MM.1S (cell line): ENCODE data around the gene ZFAND6.
"Not testable (repeated sequence)": the region's sequence is repeated elsewhere in the genome, so short reads cannot be mapped to it uniquely, and the experiment has no call there.

Source experiments
- DNase-seq: peaks from one replicate; pipeline ENCODE4 v3.0.0-alpha.2; 2015
- H2AFZ ChIP-seq: fragments of 300-600 bp; sonication (generic); 2 replicates; pipeline ENCODE4 v1.6.0; 2016; ENCODE audit warnings: antibody characterized with exemption, low read length
- H3F3A ChIP-seq: fragments of 300-600 bp; sonication (generic); 2 replicates; pipeline ENCODE4 v1.6.1; 2016; ENCODE audit warnings: mild to moderate bottlenecking, antibody characterized with exemption, low read length, moderate library complexity, mixed read lengths; ENCODE audit not compliant: insufficient read depth
- H3K27ac ChIP-seq: fragments of 300-600 bp; sonication (generic); 2 replicates; pipeline ENCODE4 v1.5.1; 2016; ENCODE audit warnings: mild to moderate bottlenecking, low read length
- H3K27me3 ChIP-seq: fragments of 300-600 bp; sonication (generic); replicated peaks from 2 replicates; pipeline ENCODE4 v1.6.0; 2016; ENCODE audit warnings: low read length; ENCODE audit not compliant: insufficient read depth
- H3K36me3 ChIP-seq: fragments of 300-600 bp; sonication (generic); replicated peaks from 2 replicates; pipeline ENCODE4 v1.6.1; 2016; ENCODE audit warnings: mild to moderate bottlenecking, low read length, mixed read lengths; ENCODE audit not compliant: insufficient read depth
- H3K4me1 ChIP-seq: fragments of 300-600 bp; sonication (generic); 2 replicates; pipeline ENCODE4 v1.6.1; 2016; ENCODE audit warnings: low read length, mixed read lengths
- H3K4me2 ChIP-seq: fragments of 300-600 bp; sonication (generic); 2 replicates; pipeline ENCODE4 v1.6.0; 2016; ENCODE audit warnings: low read depth, low read length
- H3K4me3 ChIP-seq: fragments of 300-600 bp; sonication (generic); 2 replicates; pipeline ENCODE4 v1.5.1; 2016; ENCODE audit warnings: low read length, mixed read lengths
- H3K79me2 ChIP-seq: fragments of 300-600 bp; sonication (generic); 2 replicates; pipeline ENCODE4 v1.6.1; 2016; ENCODE audit warnings: mixed run types, low read length, mixed read lengths
- H3K9ac ChIP-seq: fragments of 300-600 bp; sonication (generic); 2 replicates; pipeline ENCODE4 v1.6.1; 2016; ENCODE audit warnings: low read length, mixed read lengths
- H3K9me2 ChIP-seq: fragments of 300-600 bp; sonication (generic); replicated peaks from 2 replicates; pipeline ENCODE4 v1.6.1; 2016; ENCODE audit warnings: mild to moderate bottlenecking, low read length, mixed read lengths; ENCODE audit not compliant: insufficient read depth
- H3K9me3 ChIP-seq: fragments of 300-600 bp; sonication (generic); replicated peaks from 2 replicates; pipeline ENCODE4 v1.6.1; 2016; ENCODE audit warnings: mild to moderate bottlenecking, low read length, mixed read lengths; ENCODE audit not compliant: insufficient read depth
- H4K20me1 ChIP-seq: fragments of 300-600 bp; sonication (generic); 2 replicates; pipeline ENCODE4 v1.6.1; 2016; ENCODE audit warnings: mild to moderate bottlenecking, low read length, moderate library complexity, mixed read lengths; ENCODE audit not compliant: insufficient read depth
- EZH2 ChIP-seq: fragments of 300-600 bp; sonication (generic); optimal IDR thresholded peaks from 2 replicates; pipeline ENCODE3; 2017; ENCODE audit warnings: low read depth, mild to moderate bottlenecking, antibody characterized with exemption, low read length, mixed read lengths
- EZH2phosphoT487 ChIP-seq: fragments of 300-600 bp; sonication (generic); IDR thresholded peaks from 2 replicates; pipeline ENCODE4 v1.6.1; 2018; ENCODE audit warnings: antibody characterized with exemption, low read length
- TF ChIP-seq, protein P1 (sequence below): fragments of 300-600 bp; sonication (generic); IDR thresholded peaks from 2 replicates; pipeline ENCODE4 v1.5.1; 2016; ENCODE audit warnings: antibody characterized with exemption, low read length, mixed read lengths

The ZFAND6 gene

DNA sequence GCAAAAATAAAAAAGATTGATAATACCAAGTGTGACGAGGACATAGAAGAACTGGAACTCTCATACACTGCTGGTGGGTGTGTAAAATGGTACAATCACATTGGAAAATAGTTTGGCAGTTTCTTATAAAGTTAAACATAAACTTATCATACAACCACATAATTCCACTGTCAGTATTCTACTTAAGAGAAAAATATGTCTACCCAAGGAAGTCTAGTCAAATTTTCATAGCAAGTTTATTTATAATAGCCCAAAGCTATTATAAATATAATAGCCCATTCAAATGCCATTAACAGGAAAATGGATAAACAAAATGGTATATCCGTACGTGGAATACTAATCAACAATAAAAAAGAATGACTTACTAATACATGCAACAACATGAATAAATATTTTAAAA is 47.9 kb upstream of the ZFAND6 start:
- H3K4me2 ChIP-seq, result no peak overlapping the region
- H3K4me3 ChIP-seq, result no peak overlapping the region
- no peak overlapping the region for H2AFZ ChIP-seq
- H3F3A ChIP-seq, result no peaks in the 10 kb centered on the region
- TF ChIP-seq EZH2phosphoT487 (no peak), EZH2 (no peak)
- TF ChIP-seq, protein P1, sequence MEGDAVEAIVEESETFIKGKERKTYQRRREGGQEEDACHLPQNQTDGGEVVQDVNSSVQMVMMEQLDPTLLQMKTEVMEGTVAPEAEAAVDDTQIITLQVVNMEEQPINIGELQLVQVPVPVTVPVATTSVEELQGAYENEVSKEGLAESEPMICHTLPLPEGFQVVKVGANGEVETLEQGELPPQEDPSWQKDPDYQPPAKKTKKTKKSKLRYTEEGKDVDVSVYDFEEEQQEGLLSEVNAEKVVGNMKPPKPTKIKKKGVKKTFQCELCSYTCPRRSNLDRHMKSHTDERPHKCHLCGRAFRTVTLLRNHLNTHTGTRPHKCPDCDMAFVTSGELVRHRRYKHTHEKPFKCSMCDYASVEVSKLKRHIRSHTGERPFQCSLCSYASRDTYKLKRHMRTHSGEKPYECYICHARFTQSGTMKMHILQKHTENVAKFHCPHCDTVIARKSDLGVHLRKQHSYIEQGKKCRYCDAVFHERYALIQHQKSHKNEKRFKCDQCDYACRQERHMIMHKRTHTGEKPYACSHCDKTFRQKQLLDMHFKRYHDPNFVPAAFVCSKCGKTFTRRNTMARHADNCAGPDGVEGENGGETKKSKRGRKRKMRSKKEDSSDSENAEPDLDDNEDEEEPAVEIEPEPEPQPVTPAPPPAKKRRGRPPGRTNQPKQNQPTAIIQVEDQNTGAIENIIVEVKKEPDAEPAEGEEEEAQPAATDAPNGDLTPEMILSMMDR, result no peak
- no peaks in the 10 kb centered on the region for H3K27me3 ChIP-seq
- no peaks in the 10 kb centered on the region for H3K4me1 ChIP-seq
- DNase-seq, result no peak
- H3K36me3 ChIP-seq, result no peaks in the 10 kb centered on the region
- no peaks in the 10 kb centered on the region for H3K9me2 ChIP-seq
- no peaks in the 10 kb centered on the region for H3K79me2 ChIP-seq
- H4K20me1 ChIP-seq, result no peaks in the 10 kb centered on the region
- no peak overlapping the region for H3K9ac ChIP-seq
- no peaks in the 10 kb centered on the region for H3K9me3 ChIP-seq
- no peak overlapping the region for H3K27ac ChIP-seq

DNA sequence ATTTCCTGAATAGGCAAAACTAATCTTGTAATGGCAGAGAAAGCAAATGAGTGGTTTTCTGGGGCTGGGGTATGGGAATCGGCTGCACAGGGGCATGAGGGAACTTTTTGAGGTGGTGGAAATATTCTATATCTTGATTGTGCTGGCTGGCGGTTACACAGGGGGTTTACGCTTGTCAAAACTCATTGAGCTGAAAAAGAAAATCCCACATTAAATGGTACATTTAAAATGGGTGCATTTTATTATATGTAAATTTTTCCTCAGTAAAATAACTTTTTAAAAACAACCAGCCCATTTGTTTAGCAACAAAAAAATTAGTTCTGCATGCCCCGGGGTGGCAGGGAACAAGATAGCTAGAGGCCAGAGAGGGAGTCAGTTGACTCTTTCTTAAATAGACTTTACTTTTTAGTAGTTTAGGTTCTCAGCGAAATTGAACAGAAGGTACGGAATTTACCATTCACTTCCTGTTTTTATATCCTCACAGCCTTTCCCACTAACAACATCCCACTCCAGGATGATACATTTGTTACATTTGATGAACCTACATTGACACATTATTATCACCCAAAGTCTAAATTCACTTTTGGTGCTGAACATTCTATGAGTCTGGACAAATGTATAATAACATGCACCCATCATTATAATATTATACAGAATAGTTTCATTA is 47.3 kb upstream of the ZFAND6 start:
- Histone ChIP-seq H3K4me1 (no peaks in the 10 kb centered on the region), H4K20me1 (no peaks in the 10 kb centered on the region), H3K4me2 (no peak overlapping the region), H3K27ac (no peak overlapping the region), H3K36me3 (no peaks in the 10 kb centered on the region), H3K9ac (no peak overlapping the region), H2AFZ (no peak overlapping the region), H3K9me3 (no peaks in the 10 kb centered on the region), H3K79me2 (no peaks in the 10 kb centered on the region), H3K27me3 (no peaks in the 10 kb centered on the region), H3K4me3 (no peak overlapping the region), H3F3A (no peaks in the 10 kb centered on the region), H3K9me2 (no peaks in the 10 kb centered on the region)
- TF ChIP-seq, protein P1, result no peak
- TF ChIP-seq EZH2 (no peak), EZH2phosphoT487 (no peak)
- no peak for DNase-seq

DNA sequence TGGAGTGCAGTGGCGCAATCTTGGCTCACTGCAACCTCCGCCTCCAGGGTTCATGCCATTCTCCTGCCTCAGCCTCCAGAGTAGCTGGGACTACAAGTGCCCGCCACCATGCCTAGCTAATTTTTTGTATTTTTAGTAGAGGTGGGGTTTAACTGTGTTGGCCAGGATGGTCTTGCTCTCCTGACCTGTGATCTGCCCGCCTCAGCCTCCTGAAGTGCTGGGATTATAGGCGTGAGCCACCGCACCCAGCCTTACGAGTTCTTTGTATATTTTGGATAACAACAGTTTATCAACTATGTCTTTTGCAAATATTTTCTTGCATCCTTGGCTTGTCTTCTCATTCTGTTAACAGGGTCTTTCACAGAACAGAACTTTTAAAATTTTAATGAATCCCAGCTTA is 45.3 kb upstream of the ZFAND6 start:
- H3K9me2 ChIP-seq, DNase-seq: not testable (repeated sequence)

DNA sequence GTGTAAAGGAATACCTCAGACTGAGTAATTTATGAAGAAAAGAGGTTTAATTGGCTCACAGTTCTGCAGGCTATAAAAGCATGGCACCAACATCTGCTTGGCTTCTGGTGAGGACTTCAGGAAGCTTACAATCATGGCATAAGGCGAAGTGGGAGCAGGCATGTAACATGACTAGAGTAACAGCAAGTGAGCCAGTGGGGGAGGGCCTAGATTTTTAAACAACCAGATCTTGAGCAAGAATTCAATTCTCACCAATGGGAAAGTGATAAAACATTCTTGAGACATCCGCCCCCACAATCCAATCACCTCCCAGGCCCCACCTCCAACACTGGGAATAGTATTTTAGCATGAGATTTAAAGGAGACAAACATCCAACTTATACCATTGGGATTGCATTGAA is 44.3 kb upstream of the ZFAND6 start:
- Histone ChIP-seq H4K20me1 (no peaks in the 10 kb centered on the region), H3K9ac (no peak overlapping the region), H3K9me2 (no peaks in the 10 kb centered on the region), H3K27me3 (no peaks in the 10 kb centered on the region), H3K4me1 (peaks cover 5% of the 10 kb centered on the region), H3K27ac (no peak overlapping the region), H3F3A (peaks cover 7% of the 10 kb centered on the region; the same call in 1 of the 2 replicates), H2AFZ (no peak overlapping the region), H3K79me2 (no peaks in the 10 kb centered on the region), H3K36me3 (no peaks in the 10 kb centered on the region), H3K4me2 (no peak overlapping the region), H3K9me3 (no peaks in the 10 kb centered on the region), H3K4me3 (no peak overlapping the region)
- no peak for TF ChIP-seq EZH2phosphoT487
- no peak for DNase-seq

More for the DNA sequence above, 45.3 kb upstream of the ZFAND6 start:
- not testable (repeated sequence) for H3K4me3 ChIP-seq, H3K9ac ChIP-seq, H2AFZ ChIP-seq, H3K27me3 ChIP-seq, H3F3A ChIP-seq, H3K79me2 ChIP-seq, H3K4me1 ChIP-seq, H3K27ac ChIP-seq, H3K9me3 ChIP-seq, H3K4me2 ChIP-seq, H4K20me1 ChIP-seq, H3K36me3 ChIP-seq

DNA sequence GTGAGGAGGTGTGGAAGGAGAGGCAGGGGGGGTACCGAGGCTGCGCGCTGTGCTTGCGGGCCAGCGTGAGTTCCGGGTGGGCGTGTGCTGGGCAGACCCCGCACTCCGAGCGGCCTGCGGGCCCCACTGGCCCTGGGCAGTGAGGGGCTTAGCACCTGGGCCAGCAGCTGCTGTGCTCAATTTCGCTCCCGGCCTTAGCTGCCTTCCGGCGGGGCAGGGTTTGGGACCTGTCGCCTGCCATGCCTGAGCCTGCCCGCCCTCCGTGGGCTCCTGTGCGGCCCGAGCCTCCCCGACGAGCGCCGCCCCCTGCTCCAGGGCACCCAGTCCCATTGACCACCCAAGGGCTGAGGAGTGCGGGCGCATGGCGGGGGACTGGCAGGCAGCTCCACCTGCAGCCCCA is 43.0 kb upstream of the ZFAND6 start:
- not testable (repeated sequence) for H3F3A ChIP-seq, DNase-seq, H3K4me2 ChIP-seq, H3K9me2 ChIP-seq, H3K27ac ChIP-seq, H3K36me3 ChIP-seq, H3K9me3 ChIP-seq, H3K4me3 ChIP-seq, H3K79me2 ChIP-seq, H3K9ac ChIP-seq, H4K20me1 ChIP-seq, H3K27me3 ChIP-seq, H3K4me1 ChIP-seq, H2AFZ ChIP-seq

DNA sequence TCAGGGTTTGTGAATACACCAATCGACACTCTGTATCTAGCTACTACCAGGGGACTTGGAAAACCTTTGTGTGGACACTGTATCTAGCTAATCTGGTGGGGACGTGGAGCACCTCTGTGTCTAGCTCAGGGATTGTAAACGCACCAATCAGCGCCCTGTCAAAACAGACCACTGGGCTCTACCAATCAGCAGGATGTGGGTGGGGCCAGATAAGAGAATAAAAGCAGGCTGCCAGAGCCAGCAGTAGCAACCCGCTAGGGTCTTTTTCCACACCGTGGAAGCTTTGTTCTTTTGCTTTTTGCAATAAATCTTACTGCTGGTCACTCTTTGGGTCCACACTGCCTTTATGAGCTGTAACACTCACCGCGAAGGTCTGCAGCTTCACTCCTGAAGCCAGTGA is 42.3 kb upstream of the ZFAND6 start:
- not testable (repeated sequence) for H3K4me3 ChIP-seq, H3K9me2 ChIP-seq, H3K9ac ChIP-seq, H3K36me3 ChIP-seq, H3F3A ChIP-seq, DNase-seq, H3K27me3 ChIP-seq, H3K79me2 ChIP-seq, H3K4me1 ChIP-seq, H2AFZ ChIP-seq, H4K20me1 ChIP-seq, H3K9me3 ChIP-seq
- Histone ChIP-seq H3K27ac (peak overlapping the region; percentile 52; the same call in 1 of the 2 replicates), H3K4me2 (peak overlapping the region; percentile 49; the same call in 1 of the 2 replicates)
